ENCODE measurements around the gene SHC2. TPM values are rescaled to one million over a fixed set of nuclear protein-coding genes. Genes with fewer than 3 reads are reported as not detected.

Gene SHC2
- total and polyA plus RNA-seq, 2 of the 8 experiments (the other 6 are each of a cell fraction or from before 2014, with no cell fraction given), result 4.4 to 7.3 TPM

DNA sequence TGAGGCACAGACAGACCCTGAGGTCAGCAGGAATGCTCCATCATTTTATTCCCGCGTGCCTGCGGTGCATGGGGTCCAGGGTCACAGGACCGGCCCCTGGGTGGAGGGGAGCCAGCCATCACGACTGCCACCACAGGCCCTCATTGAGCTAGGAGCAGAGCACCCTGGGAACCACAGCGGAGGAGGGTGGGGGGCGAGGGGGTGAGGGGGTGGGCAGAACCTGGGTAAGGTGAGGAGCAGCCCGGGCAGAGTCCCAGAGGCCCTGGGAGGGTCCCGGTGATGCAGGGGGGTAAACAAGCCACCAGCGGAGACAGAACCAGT is 34.2 kb upstream of the SHC2 start:
- no peaks in the 10 kb centered on the region for H3K79me1 ChIP-seq (ENCODE audit: low read depth, low read length)
- no peaks in the 10 kb centered on the region for H3K79me2 ChIP-seq (ENCODE audit: control insufficient read depth in 1 of 2, insufficient read depth in 2 of 2, low read length in 2 of 2)
- CTCF ChIA-PET (ENCODE audit: partially characterized antibody), result interaction anchor here (0.5 to 3.7 kb wide), 18 partner anchors 9 to 386 kb away, joined by 3 to 21 read pairs (median 6); partner anchors contain the start of genes CDC34 and MIER2
- peak overlapping the region; percentile 66; the same call in 1 of the 2 replicates for H2BK5ac ChIP-seq (ENCODE audit: low read depth, low read length)
- POLR2A ChIA-PET (ENCODE audit: partially characterized antibody), result interaction anchor here (1.0 to 1.5 kb wide), 4 partner anchors 12 to 147 kb away, joined by 3 to 5 read pairs (median 4); partner anchors contain the start of gene TPGS1
- H3K4me1 ChIP-seq (replicated peaks in 1 of 4; ENCODE audit: control insufficient read depth in 3 of 4, insufficient read depth in 4 of 4, low read length in 3 of 4), result peaks cover 0 to 13% (median 9%) of the 10 kb centered on the region in 4 experiments; a peak in 5 of 7 replicates
- H3K4me2 ChIP-seq (ENCODE audit: insufficient read depth in 1 of 2, low read depth in 2 of 2, low read length in 2 of 2), result no peak overlapping the region
- no peak overlapping the region for H3K4ac ChIP-seq (replicated peaks; ENCODE audit: insufficient read length, low read depth, low read length)
- no peak for DNase-seq (ENCODE audit: low read depth in 1 of 2, low spot score in 2 of 2)
- H2BK15ac ChIP-seq (ENCODE audit: low read length), result peak overlapping the region; percentile 81; the same call in 1 of the 2 replicates
- no peak overlapping the region for H4K8ac ChIP-seq (ENCODE audit: extremely low read depth, insufficient read depth, low read length)
- no peak overlapping the region for H4K5ac ChIP-seq (ENCODE audit: insufficient read length, low read depth, low read length)
- no peak overlapping the region for H2AFZ ChIP-seq (ENCODE audit: low read length)
- no peak overlapping the region for H3K14ac ChIP-seq (ENCODE audit: insufficient read length)
- H2AK5ac ChIP-seq (ENCODE audit: low read depth, low read length), result 0 out of 2 replicates have a peak overlapping the region, but pooled peaks have one; percentile 33
- no peak overlapping the region for H3K4me3 ChIP-seq (ENCODE audit: extremely low read depth in 1 of 4, insufficient read depth in 2 of 4, low read depth in 3 of 4, low read length in 4 of 4)
- peaks cover 0 to 2% of the 10 kb centered on the region in 2 experiments; a peak in 1 of 4 replicates for H3K9me3 ChIP-seq (ENCODE audit: insufficient read depth in 2 of 2, low read depth in 1 of 2, low read length in 1 of 2)
- no peak overlapping the region for H4K91ac ChIP-seq (replicated peaks; ENCODE audit: insufficient read length, low read length)
- peaks cover 19 to 25% (median 22%) of the 10 kb centered on the region in 4 experiments for H3K27me3 ChIP-seq (replicated peaks in 1 of 4; ENCODE audit: control insufficient read depth in 3 of 4, extremely low read depth in 1 of 4, insufficient read depth in 3 of 4, low read length in 3 of 4)
- no peak overlapping the region for H2BK12ac ChIP-seq (ENCODE audit: low read depth, low read length)
- H3K36me3 ChIP-seq (ENCODE audit: control insufficient read depth in 2 of 4, insufficient read depth in 4 of 4, low read length in 3 of 4), result peaks cover 0 to 3% (median 0%) of the 10 kb centered on the region in 4 experiments; a peak in 1 of 8 replicates
- peaks cover 0 to 8% of the 10 kb centered on the region in 2 experiments for H4K20me1 ChIP-seq (replicated peaks in 1 of 2; ENCODE audit: control insufficient read depth in 1 of 2, insufficient read depth in 2 of 2, low read length in 2 of 2)
- H3K23me2 ChIP-seq (ENCODE audit: low read depth, low read length), result peaks cover 10% of the 10 kb centered on the region; the same call in 1 of the 2 replicates
- H3K9ac ChIP-seq (replicated peaks in 1 of 4; ENCODE audit: extremely low read depth in 1 of 4, low read depth in 3 of 4, low read length in 3 of 4), result no peak overlapping the region
- H3K27ac ChIP-seq (ENCODE audit: low read depth, low read length), result no peak overlapping the region
- no peak overlapping the region for H3K18ac ChIP-seq (ENCODE audit: extremely low read depth, low read length)
- TF ChIP-seq CEBPB (IDR thresholded peaks at IDR 0.05; ENCODE audit: low read depth, low read length) (no peak), SAP30 (IDR thresholded peaks at IDR 0.05; ENCODE audit: insufficient read depth, insufficient replicate concordance, low read length) (no peak), SRF (IDR thresholded peaks at IDR 0.05; ENCODE audit: low read depth, low read length) (no peak), SIX5 (IDR thresholded peaks at IDR 0.05; ENCODE audit: low read depth, low read length) (no peak), TAF1 (IDR thresholded peaks at IDR 0.05; ENCODE audit: low read depth, low read length) (no peak), RFX5 (IDR thresholded peaks at IDR 0.05; ENCODE audit: borderline replicate concordance, low read depth, low read length) (no peak), BACH1 (IDR thresholded peaks at IDR 0.05; ENCODE audit: low read length) (no peak), EP300 (IDR thresholded peaks at IDR 0.05; ENCODE audit: borderline replicate concordance in 1 of 2, low read depth in 2 of 2, low read length in 2 of 2) (no peak), RAD21 (IDR thresholded peaks at IDR 0.05 in 1 of 2, conservative IDR thresholded peaks at IDR 0.05 in 1 of 2; ENCODE audit: low read depth in 2 of 2, low read length in 2 of 2) (no peak), RBBP5 (IDR thresholded peaks at IDR 0.05; ENCODE audit: borderline replicate concordance, low read depth, low read length) (no peak), SP2 (IDR thresholded peaks at IDR 0.05; ENCODE audit: low read length) (no peak), USF2 (IDR thresholded peaks at IDR 0.05; ENCODE audit: low read length) (no peak)
- H3K56ac ChIP-seq (replicated peaks; ENCODE audit: insufficient read length, low read depth, low read length), result no peak overlapping the region
- no peak overlapping the region for H3K23ac ChIP-seq (ENCODE audit: insufficient read length)
- FAIRE-seq, result no peak
- H2BK120ac ChIP-seq (replicated peaks; ENCODE audit: low read depth, low read length), result no peak overlapping the region
- 90% methylated on average over 5 of the region's 10 CpGs; no CpG with 5 or more reads in 1 of the 2 experiments for WGBS, 2 experiments (ENCODE audit: extremely low coverage in 1 of 2, insufficient coverage in 1 of 2, insufficient read length in 1 of 2, insufficient replicate concordance in 2 of 2, low coverage in 1 of 2, low lambda C conversion rate in 2 of 2, missing lambda C conversion rate in 1 of 2)
- H2BK20ac ChIP-seq (ENCODE audit: low read length), result no peak overlapping the region

Measured in H1 (cell line).